GM13977 (cell line): Measurements from ENCODE around the gene FMN1.
"Not testable (repeated sequence)": the region's sequence is repeated elsewhere in the genome, so short reads cannot be mapped to it uniquely, and the experiment has no call there.

ENCODE experiments used
- DNase-seq: peaks from one replicate; pipeline ENCODE4 v3.0.0; 2012; ENCODE audit warnings: low spot score
- in situ Hi-C: fragments of 300-500 bp; cut with MboI; formaldehyde crosslinking; loops from one replicate; pipeline ENCODE4 v1.12.0; 2022; ENCODE audit warnings: low sequenced_read_pairs, low pct_unique_long_range_greater_than_20kb, mixed read lengths, inconsistent platforms; ENCODE audit not compliant: unreplicated experiment
- TF ChIP-seq, protein P1 (sequence below): IDR thresholded peaks from 2 replicates; pipeline ENCODE4 v1.5.1; 2012; ENCODE audit warnings: mild to moderate bottlenecking, control low read depth; ENCODE audit not compliant: insufficient read depth; ENCODE audit errors: extremely low read depth, missing control alignments

The FMN1 gene

DNA sequence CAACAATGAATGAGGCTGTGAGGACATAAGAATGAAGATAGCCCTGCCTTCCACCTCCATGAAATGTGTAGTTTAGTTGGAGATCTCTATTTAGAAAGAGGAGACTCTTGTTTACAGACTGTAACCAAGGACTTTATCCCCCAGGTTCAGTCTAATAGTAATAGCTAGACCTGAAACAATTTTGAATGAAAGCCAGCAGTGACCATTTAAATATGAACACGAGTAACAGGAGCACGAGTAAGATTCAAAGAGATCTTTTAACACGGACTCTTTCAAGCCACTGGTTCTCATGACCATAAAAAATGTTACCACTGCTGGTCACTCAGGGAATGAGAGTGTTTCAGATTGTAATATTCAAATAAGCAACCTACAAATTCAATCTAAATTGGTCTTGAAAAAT, 123.1 kb downstream of the FMN1 start:
- no peak for DNase-seq
- TF ChIP-seq, protein P1, sequence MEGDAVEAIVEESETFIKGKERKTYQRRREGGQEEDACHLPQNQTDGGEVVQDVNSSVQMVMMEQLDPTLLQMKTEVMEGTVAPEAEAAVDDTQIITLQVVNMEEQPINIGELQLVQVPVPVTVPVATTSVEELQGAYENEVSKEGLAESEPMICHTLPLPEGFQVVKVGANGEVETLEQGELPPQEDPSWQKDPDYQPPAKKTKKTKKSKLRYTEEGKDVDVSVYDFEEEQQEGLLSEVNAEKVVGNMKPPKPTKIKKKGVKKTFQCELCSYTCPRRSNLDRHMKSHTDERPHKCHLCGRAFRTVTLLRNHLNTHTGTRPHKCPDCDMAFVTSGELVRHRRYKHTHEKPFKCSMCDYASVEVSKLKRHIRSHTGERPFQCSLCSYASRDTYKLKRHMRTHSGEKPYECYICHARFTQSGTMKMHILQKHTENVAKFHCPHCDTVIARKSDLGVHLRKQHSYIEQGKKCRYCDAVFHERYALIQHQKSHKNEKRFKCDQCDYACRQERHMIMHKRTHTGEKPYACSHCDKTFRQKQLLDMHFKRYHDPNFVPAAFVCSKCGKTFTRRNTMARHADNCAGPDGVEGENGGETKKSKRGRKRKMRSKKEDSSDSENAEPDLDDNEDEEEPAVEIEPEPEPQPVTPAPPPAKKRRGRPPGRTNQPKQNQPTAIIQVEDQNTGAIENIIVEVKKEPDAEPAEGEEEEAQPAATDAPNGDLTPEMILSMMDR = no peak
- in situ Hi-C loops = no loop called here

DNA sequence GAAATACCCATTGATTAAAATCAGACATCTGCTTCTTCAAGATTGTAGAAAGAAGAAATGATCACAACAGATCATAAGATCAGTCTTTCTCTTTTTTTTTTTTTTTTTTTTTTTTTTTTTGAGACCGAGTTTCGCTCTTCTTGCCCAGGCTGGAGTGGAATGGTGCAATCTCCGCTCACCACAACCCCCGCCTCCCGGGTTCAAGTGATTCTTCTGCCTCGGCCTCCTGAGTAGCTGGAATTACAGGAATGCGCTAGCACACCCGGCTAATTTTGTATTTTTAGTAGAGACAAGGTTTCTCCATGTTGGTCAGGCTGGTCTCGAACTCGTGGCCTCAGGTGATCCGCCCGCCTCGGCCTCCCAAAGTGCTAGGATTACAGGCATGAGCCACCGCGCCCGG, 124.6 kb downstream of the FMN1 start:
- DNase-seq, in situ Hi-C loops: not testable (repeated sequence)

DNA sequence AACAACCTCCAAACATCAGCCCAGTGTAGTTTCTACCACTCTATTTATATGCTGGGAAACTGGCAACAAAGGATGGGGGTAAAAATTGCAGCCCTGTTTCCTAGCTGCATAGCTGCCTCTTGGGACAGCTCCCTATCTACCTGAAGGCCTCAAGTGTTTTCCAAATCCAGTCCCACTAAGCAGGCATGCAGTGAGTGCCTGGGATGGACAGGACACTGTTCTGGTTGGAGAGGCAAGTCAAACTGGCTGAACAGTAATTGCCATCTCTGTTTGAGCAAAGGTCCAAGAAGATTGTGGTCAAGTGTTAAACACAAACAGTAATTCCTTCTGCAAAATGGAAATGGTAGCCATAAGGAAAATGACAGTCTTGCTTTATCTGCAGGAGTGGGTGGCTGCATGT, 125.4 kb downstream of the FMN1 start:
- DNase-seq = no peak
- TF ChIP-seq, protein P1 = no peak
- in situ Hi-C loops = no loop called here

DNA sequence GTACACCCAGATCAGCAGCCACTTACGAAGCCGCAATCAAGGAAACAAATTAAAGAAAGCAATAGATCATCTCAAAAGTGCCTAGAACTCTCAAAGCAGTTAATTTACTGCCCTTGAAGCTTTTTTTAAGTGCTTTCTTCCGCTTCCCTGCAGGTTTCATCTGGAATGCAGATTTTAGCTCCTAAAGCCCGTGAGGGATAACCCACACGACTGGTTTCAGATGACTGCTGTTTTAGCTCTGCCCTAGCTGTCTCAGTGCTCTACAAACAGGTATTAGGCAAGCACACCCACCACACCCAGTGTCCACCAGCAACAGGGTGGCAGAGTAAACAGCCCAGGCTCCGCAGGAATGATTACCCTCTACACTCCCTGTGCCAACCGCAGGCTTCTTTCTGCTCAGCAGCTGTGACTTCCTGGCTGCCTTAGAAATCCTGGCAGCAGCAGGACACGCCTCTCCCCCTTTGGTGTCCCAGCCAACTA, 126.0 kb downstream of the FMN1 start:
- TF ChIP-seq, protein P1 = no peak
- in situ Hi-C loops = no loop called here
- no peak for DNase-seq

DNA sequence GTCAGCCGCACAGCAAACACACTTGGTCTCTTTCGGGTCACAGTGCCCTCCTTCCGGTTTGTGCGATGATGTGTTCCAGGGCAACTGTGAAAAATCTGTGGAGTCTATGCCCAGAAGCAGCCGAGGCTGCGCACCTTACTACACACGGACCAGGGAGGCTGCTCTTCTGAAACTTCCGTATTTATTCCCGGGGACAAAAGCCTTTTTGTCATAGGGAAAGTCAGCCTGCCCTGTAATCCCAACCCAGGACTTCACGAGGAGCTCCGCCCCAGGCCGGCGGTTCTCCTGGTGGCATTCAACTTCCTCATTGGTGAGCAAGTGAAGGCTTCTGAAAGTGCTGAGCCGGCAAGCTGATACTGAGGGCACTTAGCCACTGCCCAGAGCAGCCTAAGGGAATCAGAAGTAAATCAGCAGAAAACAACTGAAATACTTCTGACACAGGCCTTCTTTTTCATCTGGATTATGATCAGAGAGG, 126.5 kb downstream of the FMN1 start:
- TF ChIP-seq, protein P1 = no peak
- DNase-seq = no peak
- in situ Hi-C loops = no loop called here

DNA sequence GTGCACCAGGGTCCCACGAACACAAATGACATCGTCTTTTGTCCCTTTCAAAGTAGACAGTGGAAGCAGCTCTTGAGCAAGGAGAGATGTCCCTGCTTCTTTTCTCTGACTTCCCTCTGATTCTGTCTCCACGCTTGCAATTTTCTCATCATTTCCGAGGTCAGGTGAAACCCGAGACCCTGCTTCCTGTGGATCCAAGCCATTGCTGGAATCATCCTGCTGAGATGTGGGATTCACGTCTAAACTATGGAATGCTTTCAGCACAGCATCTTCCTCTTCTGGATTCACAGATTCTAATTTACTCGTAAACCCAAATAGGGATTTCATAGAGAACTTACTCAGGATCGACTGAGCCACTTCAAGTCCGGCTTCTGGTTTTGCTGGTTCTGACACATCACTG, 127.1 kb downstream of the FMN1 start:
- TF ChIP-seq, protein P1 = no peak
- in situ Hi-C loops = no loop called here
- no peak for DNase-seq

DNA sequence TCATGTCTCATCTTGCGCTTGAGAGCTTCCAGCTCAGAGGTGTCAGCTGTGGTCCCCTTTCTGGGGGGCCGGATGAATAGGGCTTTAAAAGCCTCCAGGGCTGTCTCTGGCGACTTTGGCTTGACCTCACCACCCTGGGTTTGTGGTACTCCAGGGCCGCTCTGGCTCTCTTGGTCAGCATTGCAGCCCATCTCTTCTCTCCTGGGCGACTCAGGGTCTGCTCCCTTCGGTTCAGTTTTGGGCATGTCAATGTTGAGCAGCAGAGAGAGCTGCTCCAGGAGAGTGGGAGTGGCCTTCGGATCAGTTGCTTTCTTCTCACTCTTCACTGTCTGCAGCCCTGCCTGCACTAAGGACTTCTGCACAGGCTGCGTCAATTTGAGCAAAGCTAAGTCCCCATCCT, 127.9 kb downstream of the FMN1 start:
- TF ChIP-seq, protein P1 = no peak
- in situ Hi-C loops = no loop called here
- DNase-seq = no peak
